GF-D8 (cell line): Measurements from ENCODE around the gene PDS5B.

Source experiments
- DNase-seq: peaks from one replicate; lab custom pipeline; 2025; lab: John Stamatoyannopoulos, UW

The PDS5B gene

GRCh38 chr13:32592082-32592481 lies 5.8 kb downstream of the PDS5B start:
- no peak for DNase-seq

GRCh38 chr13:32594157-32594738 lies 8.0 kb downstream of the PDS5B start:
- DNase-seq, result no peak

DNA sequence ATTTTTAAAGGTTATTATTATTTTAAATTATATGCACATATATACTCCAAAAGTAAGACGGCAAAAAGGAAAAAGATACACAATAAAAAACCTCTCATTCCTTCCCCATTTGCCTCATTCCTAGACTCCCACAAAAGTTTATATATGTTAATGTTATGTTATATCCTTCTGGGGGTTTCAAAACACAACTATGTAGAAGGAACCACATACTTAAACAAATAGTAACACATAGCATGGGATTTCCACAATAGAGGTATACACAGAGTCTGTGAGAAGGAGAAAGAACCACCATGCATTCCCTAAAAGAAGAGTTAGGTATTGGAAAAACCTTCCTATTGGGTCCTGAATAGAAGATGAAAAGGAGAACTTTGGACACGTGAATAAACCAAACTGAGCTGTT lies 9.1 kb downstream of the PDS5B start:
- no peak for DNase-seq

DNA sequence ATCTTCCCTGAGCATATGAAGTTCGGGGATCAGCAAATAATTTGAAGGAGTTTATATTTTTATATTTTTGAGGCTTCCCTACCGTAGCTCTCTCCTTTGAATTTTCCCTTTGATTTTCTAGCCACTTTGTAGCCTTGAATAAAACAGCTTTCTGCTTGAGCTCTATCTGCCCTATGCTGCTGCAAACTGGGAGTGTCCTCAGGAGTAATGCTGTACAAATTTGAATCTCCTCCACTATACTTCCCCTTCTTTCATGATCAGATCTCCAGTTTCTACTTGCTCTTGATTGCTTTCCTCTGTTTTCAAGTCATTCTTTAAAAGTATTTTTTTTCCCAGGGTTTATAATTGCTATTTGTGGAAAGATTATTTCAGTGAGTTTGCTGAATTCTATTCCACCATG lies 14.6 kb downstream of the PDS5B start:
- peak; percentile 14 for DNase-seq

DNA sequence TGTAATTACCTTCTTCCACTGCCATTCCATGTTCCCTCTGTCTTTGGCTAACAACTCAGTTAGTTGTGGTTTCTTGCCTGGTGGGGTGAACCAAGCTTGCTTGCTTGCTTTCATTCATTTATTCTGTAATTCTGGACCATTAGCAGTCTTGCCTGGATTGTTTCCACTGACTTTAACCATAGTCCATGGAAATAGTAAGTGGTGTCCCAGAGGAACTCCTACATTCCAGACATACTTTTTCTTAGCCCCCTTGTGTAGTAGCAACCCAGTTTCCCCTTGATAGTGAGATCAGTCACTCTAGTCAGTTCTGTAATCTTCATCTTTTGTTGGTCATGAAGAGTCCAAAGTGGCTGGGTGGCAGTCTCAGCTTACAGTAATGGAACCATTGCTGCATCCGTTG lies 23.2 kb downstream of the PDS5B start:
- no peak for DNase-seq

DNA sequence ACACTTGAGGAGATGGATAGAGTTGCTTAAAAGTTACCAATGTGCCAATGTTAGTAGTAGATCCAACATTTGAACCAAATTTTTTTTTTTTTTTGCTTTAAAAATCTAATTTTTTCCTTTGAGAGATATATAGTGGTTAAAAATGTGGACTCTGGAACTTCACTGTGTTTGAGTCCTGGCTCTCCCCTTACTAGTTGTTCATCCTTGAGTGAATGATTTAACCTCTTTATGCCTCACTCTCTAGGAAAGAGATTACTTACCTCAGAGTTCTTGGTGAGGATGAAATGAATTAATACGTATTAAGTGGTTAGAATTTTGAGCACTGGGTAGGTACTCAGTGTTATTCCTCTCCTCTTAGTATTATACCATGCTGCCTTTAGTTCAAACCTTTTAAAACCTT lies 24.3 kb downstream of the PDS5B start:
- no peak for DNase-seq

GRCh38 chr13:32610977-32611376 lies 24.7 kb downstream of the PDS5B start:
- DNase-seq, result no peak

GRCh38 chr13:32616883-32617511 lies 30.7 kb downstream of the PDS5B start:
- DNase-seq, result no peak

DNA sequence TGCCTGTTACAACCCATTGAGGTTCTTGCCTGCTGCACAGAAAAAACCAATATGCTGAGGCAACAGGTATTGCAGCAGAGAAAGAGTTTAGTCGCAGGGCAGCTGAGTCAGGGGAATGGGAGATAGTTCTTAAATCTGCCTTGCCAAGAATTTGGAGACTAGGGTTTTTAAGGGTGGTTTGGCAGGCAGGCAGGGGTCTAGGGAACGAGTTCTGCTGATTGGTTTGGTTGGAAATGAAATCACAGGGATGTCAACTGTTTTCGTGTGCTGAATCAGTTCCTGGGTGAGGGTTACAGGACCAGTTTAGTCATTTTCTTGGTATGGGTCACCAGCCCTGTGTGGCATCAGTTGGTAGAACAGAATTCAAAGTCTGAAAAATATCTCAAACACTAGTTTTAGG lies 36.6 kb downstream of the PDS5B start:
- DNase-seq, result no peak

- DNase-seq, result no peak
Measured at GRCh38 chr13:32624441-32624840, 38.2 kb downstream of the PDS5B start.

DNA sequence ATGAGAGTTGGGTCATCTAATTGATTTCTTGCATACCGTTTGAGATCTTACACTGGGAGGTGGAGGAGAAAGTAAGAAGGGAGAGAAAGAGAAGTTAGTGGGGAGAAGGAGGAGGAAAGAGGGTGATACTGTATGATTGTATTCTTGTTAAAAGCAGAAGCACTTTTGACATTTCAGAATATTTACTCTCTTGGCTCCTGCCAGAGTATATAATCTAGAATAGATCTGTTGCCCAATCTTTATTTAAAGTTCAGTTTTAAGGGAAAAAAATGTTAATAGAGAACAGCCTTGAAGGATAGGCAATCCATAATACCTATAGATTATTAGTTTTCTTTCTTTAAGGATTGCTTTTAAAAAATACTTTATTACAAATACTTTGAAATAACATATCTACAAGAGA lies 41.5 kb downstream of the PDS5B start:
- DNase-seq, result no peak

DNA sequence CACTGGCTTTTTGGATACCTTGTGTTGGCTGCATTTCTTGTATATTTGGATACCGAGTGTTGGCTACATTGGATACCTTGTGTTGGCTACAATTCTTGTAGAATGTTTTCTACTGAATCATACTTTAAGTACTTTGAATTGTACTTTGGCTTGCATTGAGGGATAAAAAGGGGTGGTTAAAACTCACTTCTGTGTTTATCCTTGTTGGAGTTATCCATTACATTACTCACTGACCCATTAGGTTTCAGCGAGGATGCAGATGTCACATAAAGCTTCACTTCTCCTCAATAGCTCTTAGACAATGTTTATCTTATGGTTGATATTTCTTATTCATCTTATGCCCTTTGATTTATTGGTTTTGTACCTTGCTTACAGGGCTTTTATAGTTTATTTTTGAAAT lies 43.1 kb downstream of the PDS5B start:
- no peak for DNase-seq

DNA sequence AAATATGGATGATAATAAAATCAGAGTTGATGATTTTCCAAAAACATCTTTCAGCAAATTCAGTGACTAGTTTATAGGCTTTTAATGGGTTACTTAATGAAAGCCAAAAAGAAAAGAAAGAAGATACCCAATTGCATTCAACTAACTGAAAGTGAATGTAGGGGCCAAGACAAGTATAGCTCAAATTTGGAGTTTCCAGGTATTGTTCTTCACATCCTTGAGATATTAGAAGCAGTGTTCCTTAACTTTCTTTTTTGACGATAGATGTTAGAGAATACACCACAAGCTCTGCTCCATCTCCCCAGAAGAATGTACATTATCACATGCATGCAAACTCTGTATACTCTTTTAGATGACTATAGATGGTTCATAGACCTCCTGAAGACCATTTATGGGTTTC lies 43.6 kb downstream of the PDS5B start:
- DNase-seq, result no peak

DNA sequence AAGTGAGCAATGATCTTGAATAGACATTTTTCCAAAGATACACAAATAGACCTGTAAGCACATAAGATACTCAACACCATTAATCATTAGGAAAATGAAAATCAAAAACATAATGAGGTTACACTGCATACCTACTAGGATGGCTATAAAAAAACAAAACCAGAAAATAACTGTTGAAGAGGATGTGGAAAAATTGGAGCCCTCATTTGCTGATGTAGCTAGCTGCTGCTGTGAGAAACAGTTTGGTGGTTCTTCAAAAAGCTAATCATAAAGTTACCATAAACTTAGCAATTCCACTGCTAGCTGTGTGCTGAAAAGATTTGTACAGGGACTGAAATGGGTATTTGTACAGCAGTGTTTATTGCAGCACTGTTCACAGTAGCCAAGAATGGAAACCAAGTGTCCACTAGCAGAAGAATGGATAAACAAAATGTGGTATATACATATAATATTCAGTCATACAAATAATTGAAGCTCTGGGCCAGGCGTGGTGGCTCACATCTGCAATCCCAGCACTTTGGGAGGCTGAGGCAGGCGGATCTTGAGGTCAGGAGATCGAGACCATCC lies 46.2 kb downstream of the PDS5B start:
- no peak for DNase-seq

DNA sequence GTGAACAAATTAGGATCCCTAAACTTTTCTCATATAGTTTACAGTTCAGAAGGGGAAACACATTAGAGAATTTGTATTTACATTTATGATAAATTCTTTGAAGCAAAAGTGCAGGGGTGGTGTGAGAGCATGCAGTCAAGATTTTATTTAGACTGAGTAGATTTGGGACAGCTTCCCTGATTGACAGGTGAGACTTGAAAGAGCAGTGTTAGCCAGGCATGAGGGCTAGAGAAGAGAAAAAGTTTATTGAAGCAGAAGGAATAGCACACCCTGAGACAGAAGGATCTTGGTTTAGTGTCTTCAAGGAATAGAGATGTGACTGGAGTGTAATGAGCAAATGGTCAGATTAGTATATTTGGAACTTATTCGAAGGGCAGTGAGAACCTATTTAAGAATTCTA lies 50.5 kb downstream of the PDS5B start:
- DNase-seq, result no peak

DNA sequence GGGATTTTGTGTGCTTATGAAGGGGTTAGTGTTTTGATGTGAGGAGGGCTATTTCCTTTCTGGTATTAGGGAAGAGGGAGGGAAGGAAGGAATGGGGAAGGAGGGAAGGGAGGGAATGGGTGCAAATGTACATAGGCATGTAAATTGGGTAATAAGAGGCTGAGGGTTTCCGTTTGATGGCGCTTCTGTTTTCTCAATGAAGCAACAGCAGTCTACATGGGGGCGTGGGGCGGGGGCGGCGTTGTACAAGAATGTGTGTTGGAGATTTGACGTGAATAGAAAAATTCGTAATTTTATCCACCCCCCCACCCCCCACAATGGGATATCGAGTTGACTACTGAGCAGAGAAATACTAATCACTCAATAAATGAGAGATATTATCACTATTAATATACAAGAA lies 52.5 kb downstream of the PDS5B start:
- DNase-seq, result no peak

GRCh38 chr13:32639502-32640105 lies 53.4 kb downstream of the PDS5B start:
- peak; percentile 69 for DNase-seq

DNA sequence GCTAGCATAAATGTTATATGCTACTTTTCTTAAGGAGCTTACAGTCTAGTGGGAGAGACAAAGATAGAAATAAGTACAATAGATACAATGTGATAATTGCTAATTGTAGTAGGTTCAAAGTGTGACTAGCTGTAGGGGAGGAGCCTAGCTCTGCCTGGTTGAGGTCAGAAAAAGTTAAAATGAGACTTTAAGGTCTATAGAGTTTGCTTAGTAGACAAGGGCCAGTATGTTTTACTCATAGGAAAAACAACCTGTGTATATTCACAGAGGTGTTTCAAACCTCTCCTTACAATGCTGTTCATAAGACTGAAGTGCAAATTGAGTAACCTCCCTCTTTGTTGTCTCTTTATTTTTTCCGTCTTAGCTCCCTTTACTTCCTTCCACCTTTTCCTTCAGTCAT lies 56.1 kb downstream of the PDS5B start:
- DNase-seq, result peak; percentile 17

DNA sequence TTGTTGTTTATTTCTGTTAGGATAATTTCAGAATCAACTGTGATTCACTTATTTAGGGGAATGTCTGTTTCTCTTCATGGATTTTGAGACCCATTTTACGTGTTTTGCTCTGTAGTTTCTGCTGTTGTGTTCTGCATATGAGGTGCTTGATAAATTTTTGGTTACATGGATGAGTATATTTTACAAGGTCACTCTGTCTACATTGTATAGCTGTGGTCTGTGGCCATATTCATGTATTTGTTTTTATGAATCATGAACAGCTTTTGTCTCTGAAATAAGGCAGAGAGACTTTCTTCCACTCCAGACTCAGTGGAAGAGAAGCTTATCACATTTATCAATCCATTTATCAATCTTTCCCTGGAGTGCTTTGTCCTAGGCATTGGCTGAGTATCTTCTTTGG lies 56.6 kb downstream of the PDS5B start:
- no peak for DNase-seq

DNA sequence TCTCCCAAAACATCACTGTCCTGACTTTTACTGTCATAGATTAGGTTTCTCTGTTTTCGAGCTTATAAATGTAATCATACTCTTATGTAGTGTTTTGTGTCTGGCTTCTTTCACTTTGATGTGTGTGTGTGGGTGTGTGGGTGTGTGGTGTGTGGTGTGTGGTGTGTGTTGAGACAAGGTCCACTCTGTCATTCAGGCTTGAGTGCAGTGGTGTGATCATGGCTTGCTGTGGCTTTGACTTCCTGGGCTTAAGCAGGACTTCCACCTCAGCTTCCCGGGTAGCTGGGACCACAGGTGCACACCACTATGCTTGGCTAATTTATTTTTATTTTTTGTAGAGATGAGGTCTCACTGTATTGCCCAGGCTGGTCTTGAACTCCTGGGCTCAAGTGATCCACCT lies 59.6 kb downstream of the PDS5B start:
- DNase-seq, result peak; percentile 38

DNA sequence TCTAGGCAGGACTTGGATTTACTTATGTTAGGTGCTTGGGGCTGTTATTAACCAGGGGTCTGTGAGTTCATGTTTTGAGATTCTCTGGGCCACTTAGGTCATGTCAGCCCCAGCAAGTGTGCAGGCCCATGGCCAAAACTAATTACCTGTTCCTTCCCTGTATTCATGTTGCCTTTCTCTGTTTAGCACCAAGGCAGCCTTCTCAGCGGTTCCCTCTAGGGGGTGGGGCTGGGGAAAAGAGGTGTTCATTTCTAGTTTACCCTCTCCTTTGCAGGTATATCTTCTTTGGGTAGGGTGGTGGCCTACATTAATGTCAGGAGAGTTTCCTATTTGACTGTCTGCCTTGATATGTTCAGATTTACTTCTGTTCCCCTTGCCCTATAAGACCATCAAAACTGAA lies 61.7 kb downstream of the PDS5B start:
- no peak for DNase-seq

DNA sequence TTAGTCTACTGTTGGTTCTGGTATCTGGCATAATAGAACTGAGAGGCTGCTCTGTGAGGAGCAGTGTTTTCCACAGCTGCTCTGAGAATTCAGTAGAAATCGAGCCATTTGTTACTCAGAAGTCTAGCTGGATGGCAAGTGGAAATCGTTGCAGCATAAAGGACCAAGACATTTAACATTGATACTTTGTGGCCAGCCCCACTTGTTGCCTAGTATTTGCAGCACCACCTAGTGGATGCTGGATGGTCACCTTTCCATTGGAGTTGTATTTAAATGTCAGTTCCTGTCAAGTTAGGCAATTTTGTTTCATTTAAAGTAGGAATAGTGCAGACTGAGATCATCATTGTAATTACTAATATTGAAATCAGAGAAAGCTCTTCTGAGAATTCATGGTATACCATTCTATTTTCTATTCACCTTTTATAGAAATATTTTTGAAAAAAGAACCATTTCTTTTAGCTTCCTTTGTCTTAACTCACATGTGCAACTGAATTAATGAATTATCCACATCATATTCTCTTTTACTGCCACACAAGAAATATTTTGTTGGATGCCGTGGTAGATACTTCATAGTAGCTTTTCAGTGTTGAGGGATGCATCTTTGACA lies 64.6 kb downstream of the PDS5B start:
- DNase-seq, result peak; percentile 67

- DNase-seq, result no peak
Measured at GRCh38 chr13:32657309-32657708, 71.1 kb downstream of the PDS5B start.
